Measurements from ENCODE around the gene COL5A1.

COL5A1 gene

GRCh38 chr9:134863306-134863902 lies 221.8 kb downstream of the COL5A1 start:
- no peak overlapping the region for H3K9ac ChIP-seq (ENCODE audit: low read depth, low read length)
- no peaks in the 10 kb centered on the region for H3K27me3 ChIP-seq (ENCODE audit: insufficient read depth, low read length, poor library complexity)
- no peaks in the 10 kb centered on the region for H3K4me1 ChIP-seq (ENCODE audit: insufficient read depth, low read length)
- no peaks in the 10 kb centered on the region for H3K36me3 ChIP-seq (ENCODE audit: insufficient read depth, low read length)
- H3K4me3 ChIP-seq (ENCODE audit: low read depth in 1 of 2, low read length in 2 of 2) = no peak overlapping the region
- H3K79me2 ChIP-seq (ENCODE audit: insufficient read depth, low read length) = no peaks in the 10 kb centered on the region
- no peak overlapping the region for H2AFZ ChIP-seq (ENCODE audit: low read depth, low read length)
- H3K27ac ChIP-seq (ENCODE audit: low read length) = no peak overlapping the region
- no peaks in the 10 kb centered on the region for H3K9me3 ChIP-seq (ENCODE audit: insufficient read depth, low read length, severe bottlenecking)
- ATAC-seq (ENCODE audit: insufficient read depth, low read depth) (no peak), DNase-seq (no peak)
- TF ChIP-seq, protein P1, sequence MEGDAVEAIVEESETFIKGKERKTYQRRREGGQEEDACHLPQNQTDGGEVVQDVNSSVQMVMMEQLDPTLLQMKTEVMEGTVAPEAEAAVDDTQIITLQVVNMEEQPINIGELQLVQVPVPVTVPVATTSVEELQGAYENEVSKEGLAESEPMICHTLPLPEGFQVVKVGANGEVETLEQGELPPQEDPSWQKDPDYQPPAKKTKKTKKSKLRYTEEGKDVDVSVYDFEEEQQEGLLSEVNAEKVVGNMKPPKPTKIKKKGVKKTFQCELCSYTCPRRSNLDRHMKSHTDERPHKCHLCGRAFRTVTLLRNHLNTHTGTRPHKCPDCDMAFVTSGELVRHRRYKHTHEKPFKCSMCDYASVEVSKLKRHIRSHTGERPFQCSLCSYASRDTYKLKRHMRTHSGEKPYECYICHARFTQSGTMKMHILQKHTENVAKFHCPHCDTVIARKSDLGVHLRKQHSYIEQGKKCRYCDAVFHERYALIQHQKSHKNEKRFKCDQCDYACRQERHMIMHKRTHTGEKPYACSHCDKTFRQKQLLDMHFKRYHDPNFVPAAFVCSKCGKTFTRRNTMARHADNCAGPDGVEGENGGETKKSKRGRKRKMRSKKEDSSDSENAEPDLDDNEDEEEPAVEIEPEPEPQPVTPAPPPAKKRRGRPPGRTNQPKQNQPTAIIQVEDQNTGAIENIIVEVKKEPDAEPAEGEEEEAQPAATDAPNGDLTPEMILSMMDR (IDR thresholded peaks at IDR 0.05; ENCODE audit: borderline replicate concordance, extremely low read depth, low read length, poor library complexity, severe bottlenecking) = no peak
- no peak for TF ChIP-seq EZH2 (IDR thresholded peaks at IDR 0.05; ENCODE audit: borderline replicate concordance, low read depth, low read length, severe bottlenecking)
- no peaks in the 10 kb centered on the region for H4K20me1 ChIP-seq (ENCODE audit: insufficient read depth, low read length)
- no peak overlapping the region for H3K4me2 ChIP-seq (ENCODE audit: insufficient read depth, low read length)

- H3K9me3 ChIP-seq (ENCODE audit: insufficient read depth, low read length, severe bottlenecking) = no peaks in the 10 kb centered on the region
- H3K4me3 ChIP-seq (ENCODE audit: low read depth in 1 of 2, low read length in 2 of 2) = no peak overlapping the region
- H3K27ac ChIP-seq (ENCODE audit: low read length) = no peak overlapping the region
- DNase-seq (no peak), ATAC-seq (ENCODE audit: insufficient read depth, low read depth) (no peak)
- H3K27me3 ChIP-seq (ENCODE audit: insufficient read depth, low read length, poor library complexity) = no peaks in the 10 kb centered on the region
- no peak for TF ChIP-seq EZH2 (IDR thresholded peaks at IDR 0.05; ENCODE audit: borderline replicate concordance, low read depth, low read length, severe bottlenecking)
- TF ChIP-seq, protein P1 (IDR thresholded peaks at IDR 0.05; ENCODE audit: borderline replicate concordance, extremely low read depth, low read length, poor library complexity, severe bottlenecking) = no peak
- H3K9ac ChIP-seq (ENCODE audit: low read depth, low read length) = no peak overlapping the region
- H3K4me2 ChIP-seq (ENCODE audit: insufficient read depth, low read length) = no peak overlapping the region
- no peaks in the 10 kb centered on the region for H4K20me1 ChIP-seq (ENCODE audit: insufficient read depth, low read length)
- no peaks in the 10 kb centered on the region for H3K4me1 ChIP-seq (ENCODE audit: insufficient read depth, low read length)
- no peak overlapping the region for H2AFZ ChIP-seq (ENCODE audit: low read depth, low read length)
- H3K36me3 ChIP-seq (ENCODE audit: insufficient read depth, low read length) = no peaks in the 10 kb centered on the region
- no peaks in the 10 kb centered on the region for H3K79me2 ChIP-seq (ENCODE audit: insufficient read depth, low read length)
Measured at GRCh38 chr9:134863941-134864820, 222.6 kb downstream of the COL5A1 start.

DNA sequence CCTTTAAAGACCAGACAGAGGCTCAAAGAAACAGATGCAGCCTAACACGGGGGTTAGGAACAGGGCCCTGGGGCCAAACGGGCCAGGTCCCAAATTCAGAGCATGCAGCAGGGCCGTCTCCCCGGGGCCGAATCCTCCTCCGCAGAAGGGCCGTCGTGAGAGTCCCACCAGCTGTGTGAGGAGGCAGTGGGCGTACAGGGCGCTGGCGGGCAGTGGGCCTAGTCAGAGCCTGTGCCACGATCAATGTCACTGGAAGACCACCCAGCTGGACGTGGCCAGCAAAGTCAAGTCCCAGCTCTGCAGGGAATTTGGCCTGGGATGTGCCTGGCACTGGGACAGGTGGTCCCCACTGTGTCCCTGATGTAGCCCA lies 223.2 kb downstream of the COL5A1 start:
- no peaks in the 10 kb centered on the region for H3K4me1 ChIP-seq (ENCODE audit: insufficient read depth, low read length)
- TF ChIP-seq, protein P1 (IDR thresholded peaks at IDR 0.05; ENCODE audit: borderline replicate concordance, extremely low read depth, low read length, poor library complexity, severe bottlenecking) = no peak
- TF ChIP-seq EZH2 (IDR thresholded peaks at IDR 0.05; ENCODE audit: borderline replicate concordance, low read depth, low read length, severe bottlenecking) = no peak
- H3K27ac ChIP-seq (ENCODE audit: low read length) = no peak overlapping the region
- H3K9me3 ChIP-seq (ENCODE audit: insufficient read depth, low read length, severe bottlenecking) = no peaks in the 10 kb centered on the region
- H3K4me3 ChIP-seq (ENCODE audit: low read depth in 1 of 2, low read length in 2 of 2) = no peak overlapping the region
- no peaks in the 10 kb centered on the region for H4K20me1 ChIP-seq (ENCODE audit: insufficient read depth, low read length)
- ATAC-seq (ENCODE audit: insufficient read depth, low read depth) = no peak
- no peak overlapping the region for H2AFZ ChIP-seq (ENCODE audit: low read depth, low read length)
- H3K27me3 ChIP-seq (ENCODE audit: insufficient read depth, low read length, poor library complexity) = no peaks in the 10 kb centered on the region
- DNase-seq = no peak
- H3K9ac ChIP-seq (ENCODE audit: low read depth, low read length) = no peak overlapping the region
- no peaks in the 10 kb centered on the region for H3K36me3 ChIP-seq (ENCODE audit: insufficient read depth, low read length)
- no peak overlapping the region for H3K4me2 ChIP-seq (ENCODE audit: insufficient read depth, low read length)
- no peaks in the 10 kb centered on the region for H3K79me2 ChIP-seq (ENCODE audit: insufficient read depth, low read length)

Data from DND-41 (cell line).